Measurements from ENCODE around the gene XPO6.
"Not testable (repeated sequence)": the region's sequence is repeated elsewhere in the genome, so short reads cannot be mapped to it uniquely, and the experiment has no call there.

The XPO6 gene

DNA sequence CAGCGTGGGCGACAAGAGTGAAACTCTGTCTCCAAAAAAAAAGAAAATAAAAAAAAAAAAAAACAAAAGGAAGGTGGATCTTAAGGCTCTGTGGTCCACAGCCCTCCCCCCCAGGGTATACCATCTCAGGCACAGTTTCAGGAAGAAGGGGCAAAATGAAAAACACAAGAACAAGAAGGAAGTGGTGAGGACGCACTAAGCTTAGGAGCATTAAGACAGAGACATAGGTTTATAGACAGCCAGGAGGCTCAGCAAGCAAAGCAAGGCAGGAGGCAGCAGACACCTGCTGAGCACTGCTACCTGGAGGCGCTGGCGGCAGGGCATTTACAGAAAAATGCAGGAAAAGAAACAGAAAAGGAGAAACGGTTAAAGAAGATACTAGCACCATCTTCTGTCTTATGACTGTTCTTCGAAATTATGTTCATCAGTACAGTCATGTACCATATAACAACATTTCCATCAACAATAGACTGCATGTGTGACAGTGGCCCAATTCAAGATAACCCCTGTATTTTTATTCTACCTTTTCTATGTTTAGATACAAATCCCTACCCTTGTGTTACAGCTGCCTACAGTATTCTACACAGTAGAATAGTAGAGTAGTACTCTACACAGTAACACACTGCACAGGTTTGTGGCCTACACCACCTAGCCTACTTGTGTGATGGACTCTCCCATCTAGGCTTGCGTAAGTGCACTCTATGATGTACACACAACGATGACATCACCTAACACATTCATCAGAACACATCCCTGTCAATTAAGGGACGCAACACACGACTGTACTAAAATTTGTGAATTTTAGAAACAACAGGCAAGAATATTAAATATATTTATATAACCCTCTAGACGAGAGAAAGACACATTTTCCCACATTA is 62.5 kb downstream of the XPO6 start:
- peak in 2 of 5 donors; percentile 12 to 40 for DNase-seq

DNA sequence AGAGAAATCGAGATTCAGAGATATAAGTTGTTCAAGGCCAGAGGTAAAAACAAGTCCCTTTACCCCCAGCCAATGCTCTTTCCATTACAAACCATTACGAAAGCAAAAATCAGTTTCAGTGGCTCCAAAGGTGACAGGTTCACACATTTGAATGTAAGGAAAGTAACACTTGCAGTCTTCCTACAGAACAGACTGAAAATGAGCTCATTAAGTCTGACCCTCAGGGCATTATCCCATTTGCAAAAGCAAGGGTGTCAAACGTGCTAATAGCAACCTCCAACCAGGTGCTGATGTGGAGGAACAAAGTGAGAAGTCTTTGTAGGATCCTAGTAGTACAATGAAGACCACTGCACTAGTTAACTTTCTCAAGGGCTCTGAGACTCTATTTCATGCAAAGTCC is 65.2 kb downstream of the XPO6 start:
- DNase-seq: peak in 1 of 5 donors; percentile 23

DNA sequence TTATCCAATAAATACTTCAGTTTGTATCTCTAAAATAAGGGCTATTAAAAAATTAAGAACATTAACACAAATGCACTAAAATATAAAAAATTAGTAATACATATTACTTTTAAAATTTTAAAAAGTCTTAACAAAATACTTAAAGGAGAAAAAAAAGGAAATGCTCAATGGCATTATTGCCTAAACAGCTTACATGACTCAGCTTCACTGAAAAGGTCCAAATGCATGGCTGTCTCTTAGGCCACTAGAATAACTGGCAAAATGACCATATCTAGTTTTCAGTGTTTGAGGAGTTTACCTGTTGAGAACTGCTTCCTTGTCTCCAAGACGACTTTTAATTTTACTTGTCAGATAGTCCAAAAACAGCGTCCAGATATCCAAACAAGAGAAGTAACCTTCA is 66.0 kb downstream of the XPO6 start:
- DNase-seq: no peak

DNA sequence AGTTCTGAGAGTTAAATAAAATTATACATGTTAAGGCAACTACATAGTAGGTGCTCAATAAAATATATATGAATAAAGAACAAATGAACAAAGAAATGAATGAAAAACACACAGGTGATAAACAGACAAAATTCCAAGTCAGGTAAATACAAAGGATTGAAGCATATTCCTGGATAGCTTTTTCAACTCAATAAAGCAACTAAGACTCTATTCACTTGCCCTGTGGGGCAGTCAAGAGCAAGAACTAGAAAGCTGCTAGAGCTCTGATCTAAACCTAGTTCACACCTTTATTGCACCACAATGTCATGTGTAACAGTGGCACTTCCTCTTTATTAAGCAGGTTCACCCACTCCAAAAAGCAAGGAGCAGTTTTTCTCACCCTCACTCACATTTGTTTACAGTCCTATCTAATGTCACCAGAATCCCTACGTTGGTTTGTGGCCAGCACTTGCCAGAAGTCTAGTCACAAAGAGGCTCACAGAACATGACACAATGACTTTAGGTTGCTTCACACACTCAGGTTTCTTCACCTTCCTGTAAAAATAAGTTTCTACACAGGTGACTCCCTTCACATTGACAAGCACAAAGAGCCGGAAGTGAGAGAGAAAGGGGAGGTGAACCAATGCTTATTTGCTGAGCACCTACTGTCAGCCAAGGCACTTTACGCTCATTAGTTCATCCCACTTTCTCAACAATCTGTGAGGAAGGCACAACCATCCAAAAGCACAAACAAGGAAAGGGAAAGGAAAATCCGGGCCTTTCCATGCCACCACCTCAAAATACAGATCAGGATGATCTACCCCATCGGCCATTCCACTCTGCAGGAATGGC is 70.8 kb downstream of the XPO6 start:
- peak; percentile 37 to 95 (median 66) for DNase-seq

DNA sequence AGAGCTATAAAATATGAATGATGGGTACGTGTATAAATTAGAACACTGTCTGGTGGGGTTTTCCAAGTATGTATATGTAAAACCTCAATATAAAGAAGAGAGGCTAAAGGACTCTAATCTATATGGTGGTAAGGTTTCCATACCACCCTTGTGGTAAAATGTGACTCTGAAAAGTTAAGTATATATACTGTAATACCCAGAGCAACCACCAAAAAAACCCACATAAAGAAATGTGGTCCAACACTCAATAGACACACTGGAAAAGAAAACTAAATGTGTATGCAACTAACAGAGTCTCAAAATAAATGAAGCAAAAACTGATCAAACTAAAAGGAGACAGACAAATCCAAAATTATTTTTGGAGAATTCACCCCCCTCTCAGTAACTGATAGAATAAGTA is 72.2 kb downstream of the XPO6 start:
- peak in 1 of 5 donors; percentile 53 for DNase-seq

DNA sequence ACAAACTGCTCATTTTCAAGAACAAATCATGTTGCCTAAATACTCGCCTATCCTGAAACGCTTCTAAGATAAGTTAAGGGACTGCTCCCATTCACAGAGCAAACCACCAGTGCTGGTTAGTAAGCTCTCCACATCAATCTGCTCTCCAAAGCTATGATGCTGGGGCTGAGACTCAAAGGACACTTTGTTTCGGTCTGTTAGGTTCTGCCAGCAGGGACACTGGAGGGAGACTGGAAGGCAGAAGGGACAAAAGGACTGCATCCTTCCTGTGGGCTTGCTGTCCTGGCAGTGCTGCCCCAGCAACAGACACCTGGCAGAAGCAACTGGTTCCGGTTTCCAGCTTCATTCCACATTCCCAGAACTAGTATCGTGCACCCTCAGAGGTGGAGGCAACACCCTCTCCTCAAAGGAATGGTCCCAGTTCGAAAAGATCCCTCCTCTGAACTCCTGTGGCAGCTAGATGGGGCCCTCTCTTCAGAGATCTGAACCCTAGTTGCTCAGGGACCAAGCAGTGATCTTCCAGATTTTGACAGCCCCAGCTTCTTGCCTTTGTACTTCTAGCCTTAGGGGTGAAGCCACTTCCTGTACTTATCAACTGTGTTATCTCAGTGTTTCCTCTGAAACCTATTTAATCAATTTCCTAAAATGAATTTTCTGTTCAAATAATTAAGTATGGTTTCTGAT is 74.9 kb downstream of the XPO6 start:
- DNase-seq: peak in 4 of 5 donors; percentile 15 to 59 (median 32)

DNA sequence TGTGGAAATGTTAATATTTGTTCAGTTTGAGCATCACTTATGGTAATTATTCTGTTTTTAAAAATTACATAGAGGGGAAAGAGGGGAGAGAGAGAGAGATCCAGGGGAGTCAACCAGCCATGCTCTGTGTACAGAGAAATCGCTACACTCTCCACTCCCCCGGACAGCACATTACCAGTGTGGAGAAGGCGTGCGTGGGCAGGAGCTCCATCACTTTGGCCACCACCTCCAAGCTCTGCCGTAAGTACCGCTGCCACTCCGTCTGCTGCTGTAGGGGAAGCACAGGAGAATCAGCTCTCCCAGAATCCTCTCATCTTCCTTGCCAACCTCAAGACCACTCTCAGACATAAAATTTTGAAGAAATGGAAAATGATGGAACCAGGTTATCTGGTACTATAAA is 78.1 kb downstream of the XPO6 start:
- no peak for DNase-seq

DNA sequence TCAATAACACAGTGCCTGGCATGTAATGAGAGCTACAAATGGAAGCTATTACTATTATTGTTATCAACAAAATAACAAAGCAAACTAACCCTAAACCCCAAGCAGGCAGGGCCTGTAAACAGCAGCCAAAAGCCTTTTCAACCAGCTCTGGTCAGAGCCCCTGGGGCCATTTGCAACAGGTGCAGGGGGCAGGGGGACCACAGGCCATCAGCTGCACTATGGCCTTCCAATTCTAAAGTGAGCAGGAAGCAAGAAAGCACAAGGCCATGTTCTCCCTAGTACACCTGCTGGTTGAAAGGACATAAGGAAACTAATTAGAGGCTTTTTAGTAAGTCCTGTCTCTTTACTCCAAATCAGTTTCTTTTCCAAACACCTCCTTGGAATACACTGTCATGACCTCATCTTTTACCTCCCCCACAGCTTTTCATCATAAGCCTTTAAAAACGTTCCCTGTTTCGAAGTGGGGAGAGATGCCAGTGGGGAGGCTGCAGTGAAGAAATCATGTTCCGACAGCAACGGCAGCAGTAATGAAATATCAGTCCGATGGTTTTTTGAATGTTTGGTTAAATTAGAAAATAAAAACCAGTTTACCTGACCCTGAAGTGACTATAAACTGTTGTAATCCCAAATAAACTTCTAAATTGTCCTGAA is 79.9 kb downstream of the XPO6 start:
- no peak for DNase-seq

DNA sequence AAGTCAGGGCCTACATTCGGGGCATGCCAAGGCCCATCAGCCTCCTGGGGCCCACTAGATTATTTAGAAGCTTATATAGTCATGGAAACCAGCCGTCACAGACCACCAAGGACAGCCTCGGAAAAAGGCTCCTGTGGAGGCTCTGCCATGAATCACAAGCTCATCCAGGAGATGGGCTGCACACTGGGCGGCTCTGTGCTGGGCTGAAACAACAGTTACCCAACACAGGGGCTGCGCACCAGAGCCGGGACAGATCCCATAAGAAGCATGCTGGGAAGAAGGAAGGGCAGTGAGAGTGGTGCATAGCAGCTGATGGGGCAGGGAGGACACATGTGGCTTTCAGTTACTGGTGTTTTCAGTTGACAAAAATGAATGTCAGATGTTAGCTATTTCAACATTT is 80.6 kb downstream of the XPO6 start:
- no peak for DNase-seq

DNA sequence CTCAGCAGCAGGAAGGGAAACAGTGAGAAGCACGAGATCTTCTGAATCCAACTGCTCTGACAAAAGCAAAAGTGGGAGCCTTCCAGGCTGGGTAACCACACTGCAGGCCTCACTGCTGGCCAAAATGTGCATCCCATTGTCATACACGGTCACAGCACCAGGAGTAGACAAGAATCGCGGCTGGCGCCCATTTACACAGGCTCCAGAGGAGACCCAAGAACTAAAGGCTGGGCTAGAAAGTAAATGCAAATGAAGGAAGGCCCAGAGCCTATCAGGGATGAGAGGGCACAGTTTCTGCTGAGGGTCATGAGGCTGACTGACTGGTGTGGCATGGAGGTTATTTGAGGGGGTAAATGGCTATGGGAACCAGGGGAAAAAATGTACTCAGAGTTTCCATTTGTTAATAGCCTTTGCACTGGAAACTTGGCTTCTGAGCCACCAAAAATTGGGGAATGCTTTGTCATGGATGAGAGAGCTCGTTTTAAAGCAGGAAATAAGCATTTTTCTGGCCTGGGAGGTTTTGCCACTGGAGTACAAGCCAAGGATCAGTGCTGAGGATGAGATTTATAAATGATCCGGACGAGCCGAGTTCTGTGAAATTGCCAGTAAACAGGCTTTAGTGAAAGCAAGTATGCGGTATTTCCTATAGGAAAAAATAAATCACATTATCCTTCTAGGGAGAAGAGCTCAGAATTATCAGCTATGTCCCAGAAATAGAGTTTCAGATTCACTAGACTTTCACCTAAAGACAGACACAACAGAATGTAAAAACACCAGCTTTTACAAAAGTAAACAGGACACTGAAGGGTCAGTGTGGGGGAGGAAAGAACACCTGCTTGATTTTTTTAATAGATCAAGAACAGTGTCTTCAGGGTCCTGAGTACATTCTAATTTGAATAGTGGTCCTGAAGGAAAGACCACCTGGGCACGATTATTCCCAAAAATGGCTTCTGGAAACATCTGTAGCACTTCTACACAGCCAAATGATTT is 81.4 kb downstream of the XPO6 start:
- DNase-seq: no peak

DNA sequence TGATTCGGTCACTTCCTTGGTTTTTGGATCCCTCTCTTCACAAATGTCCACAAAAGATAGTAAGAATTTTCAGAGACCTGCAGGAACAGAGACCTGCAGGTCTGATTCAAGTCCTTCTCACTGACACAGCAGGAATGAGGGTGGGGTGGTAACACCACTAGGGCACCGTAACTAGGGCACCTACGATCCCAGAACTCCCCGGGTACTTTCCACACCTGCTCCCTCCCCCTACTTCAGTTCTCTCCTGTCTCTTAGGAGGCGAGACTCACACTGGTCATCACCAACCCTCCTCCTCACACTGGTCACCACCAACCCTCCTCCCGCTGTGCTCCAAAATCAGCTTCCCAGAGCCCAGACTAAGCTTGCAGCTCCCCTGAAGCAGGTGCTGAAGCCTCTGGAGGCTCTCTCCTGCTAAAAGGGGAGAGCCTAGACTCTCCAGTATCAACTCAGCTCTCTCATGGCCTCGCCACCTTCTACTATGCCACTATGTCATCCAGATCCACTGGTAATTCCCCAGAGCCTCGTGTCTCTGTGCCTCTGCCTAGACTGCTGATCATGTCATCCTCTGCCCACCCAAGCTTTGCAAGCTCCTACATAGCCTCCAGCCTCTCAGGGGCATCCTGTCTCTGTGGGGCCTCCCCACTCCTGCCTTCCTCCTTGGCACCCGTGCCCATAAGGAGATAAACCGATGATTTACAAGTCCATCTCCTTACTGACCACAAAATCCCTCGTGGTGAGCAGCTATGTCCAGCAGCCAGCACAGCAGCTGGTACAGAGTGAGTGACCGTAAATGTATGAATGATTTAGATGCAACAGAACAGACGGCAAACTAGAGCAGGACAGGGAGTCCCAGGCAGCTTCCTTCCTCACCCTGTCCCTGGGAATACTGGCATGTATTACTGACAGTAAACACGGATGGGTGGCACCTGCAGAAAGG is 84.8 kb downstream of the XPO6 start:
- no peak for DNase-seq

DNA sequence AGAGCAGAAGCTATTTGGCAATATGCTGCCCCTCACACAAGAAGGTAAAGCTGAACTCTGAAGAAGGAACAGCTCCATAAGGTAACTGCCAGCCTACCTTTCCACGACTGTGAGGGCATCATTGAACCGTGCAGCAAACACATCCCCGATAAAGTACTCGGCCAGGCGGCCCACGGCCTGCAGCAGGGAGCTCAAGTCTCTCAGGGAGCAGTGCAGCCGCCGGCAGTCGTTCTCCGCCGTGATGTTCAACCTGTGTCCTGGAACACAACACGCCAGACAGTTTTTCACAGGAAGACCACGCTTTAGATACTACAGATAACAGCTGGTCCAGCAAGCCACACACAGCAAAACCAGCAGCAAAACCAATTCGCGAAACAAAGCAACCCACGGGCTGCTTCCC is 86.2 kb downstream of the XPO6 start:
- no peak for DNase-seq

DNA sequence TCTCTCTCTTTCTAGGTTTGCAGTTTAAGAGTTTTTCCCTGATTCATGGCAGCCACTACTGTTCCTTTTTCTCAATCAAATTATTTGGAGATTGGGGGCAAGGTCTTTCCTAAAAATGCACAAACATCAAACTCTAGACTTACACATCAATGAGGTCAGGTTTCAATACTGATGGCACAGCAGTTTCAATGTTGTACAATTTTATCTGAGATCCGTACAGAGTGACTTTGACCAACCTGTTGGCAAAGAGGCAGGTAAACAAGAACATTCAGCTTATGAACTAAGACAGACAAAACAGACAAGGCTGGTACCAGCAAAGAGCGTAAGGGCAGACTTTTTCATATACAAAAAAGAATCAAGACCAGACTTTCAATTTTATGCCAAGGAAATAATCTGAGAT is 90.2 kb downstream of the XPO6 start:
- no peak for DNase-seq

DNA sequence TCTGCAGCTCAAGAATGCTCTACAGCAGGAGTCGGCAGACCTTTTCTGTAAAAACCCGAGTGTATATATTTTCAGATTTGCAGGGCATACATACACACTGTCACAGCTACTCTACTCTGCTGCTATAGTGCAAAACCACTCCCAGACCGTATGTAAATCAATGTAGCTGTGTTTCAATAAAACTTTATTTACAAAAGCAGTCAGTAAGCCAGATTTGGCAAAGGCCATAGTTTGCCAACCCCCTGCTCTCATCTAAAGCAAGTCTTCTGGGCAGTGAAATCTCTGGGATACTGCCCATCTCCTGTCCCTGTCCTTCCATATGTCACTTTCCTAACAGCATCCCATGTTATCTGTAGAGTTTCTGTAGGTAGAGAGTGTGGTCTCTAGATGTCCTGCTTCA is 91.0 kb downstream of the XPO6 start:
- no peak for DNase-seq

DNA sequence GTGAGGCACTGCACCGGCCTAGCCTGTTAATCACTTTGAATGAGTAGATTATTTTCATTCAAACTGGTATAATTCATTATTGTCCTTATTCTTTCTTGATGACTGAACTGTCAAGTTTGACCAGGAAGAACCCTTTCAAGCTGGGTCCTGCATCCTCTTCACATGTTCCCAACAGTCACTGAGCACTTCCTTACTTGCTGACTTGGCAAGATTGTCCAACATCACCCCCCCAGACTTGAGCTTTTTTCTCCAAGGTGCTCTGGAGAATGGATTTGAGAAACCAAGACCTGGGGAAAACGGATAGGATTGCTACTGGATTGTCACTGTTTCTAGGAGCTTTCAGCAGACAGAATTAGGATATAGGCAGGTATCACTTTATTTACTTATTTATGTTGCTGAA is 93.1 kb downstream of the XPO6 start:
- DNase-seq: no peak

DNA sequence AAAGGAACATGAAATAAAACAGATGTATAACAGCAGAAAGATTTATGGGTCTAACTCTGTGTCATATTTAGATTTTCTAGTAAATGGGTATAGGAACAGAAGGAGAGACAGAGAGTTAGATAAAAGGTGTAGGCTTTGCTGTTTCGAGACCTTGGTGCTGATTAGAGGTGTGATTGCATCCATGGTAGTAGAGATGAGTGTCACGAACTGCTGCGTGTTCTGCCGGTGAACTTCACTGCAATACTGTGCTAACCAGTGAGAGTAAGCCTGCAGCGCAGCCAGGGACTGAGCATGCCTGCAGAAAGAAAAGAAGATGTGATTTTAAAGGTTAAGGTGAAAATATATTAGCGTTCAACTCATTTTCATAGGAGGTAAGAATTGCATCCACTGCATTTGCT is 94.6 kb downstream of the XPO6 start:
- no peak for DNase-seq

DNA sequence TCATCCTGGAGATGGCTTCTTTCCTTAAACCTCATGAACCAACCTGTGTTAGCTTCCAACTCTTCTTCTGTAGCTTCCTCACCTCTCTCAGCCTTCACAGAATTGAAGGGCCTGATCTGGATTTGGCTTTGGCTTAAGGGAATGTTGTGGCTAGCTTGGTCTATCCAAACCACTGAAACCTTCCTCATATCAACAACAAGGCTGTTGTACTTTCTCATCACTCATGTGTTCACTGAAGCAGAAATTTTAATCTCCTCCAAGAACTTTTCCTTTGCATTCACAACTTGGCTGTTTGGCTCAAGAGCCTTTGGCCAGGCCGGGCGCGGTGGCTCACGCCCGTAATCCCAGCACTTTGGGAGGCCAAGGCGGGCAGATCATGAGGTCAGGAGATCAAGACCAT is 95.9 kb downstream of the XPO6 start:
- DNase-seq: not testable (repeated sequence)

DNA sequence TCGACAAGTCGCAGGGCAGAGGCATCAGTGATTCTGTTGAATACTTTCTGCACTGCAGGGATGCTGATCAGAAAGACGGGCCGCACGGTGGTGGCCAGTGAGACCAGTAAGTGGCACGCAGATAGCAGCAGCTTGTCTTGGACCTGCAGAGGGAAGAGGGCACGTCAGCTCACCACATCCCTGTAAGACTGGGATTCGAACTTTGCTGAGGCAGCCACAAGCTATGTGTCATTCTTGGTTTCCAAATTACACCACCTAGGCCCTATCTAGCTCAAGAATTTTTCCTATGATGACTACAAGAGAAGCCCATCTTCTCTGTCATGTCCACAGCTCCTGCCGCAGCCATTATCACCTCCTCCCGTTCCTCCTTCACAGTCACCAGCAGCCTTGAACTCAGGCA is 98.9 kb downstream of the XPO6 start:
- DNase-seq: peak in 1 of 5 donors; percentile 59

DNA sequence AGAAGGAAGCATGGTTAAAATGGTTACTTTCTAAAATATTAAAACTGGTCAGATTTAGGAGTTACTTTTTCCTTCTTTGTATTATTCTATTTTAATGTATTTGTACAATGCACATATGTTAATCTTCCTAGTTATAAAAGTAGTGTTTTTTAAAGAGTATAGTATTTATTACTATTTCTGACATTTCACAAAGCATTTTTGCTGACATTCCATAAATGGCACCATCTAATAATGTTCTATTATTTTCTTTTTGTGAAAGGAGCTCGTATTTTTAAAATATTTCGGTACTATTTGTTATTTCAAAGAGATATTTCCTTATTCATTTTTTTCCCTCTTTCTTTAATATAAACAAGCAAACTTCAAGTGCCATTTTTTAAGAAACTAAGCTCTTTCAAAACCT is 100.8 kb downstream of the XPO6 start:
- DNase-seq: no peak

DNA sequence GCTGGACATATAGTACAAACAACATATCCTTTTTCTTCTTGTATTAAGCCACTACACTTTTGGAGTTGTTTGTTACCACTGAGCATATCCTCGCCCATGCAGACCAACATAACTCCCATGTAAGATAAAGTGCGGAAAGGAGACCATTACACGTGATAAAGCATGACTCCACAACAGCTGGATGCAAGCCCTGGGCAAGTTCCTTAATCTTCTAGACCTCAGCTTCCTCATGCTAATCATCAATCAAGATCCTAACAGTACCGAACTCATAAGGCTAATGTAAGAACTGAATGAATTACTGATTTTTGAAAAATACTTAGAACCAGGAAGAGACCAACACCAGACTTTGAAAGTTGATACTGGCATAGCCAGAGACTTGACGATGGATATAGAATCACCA is 101.3 kb downstream of the XPO6 start:
- DNase-seq: no peak

All from T-helper 1 cell (primary cell).